Mesenchymal stem cell (in vitro differentiated cells and primary cell): ENCODE measurements around the gene COPA.

Experiments used
- DNase-seq: peaks from one replicate; pipeline ENCODE4 v3.0.0-alpha.2; 2013
- H2AFZ ChIP-seq: one replicate; pipeline ENCODE4 v1.6.1; 2013; ENCODE audit warnings: low read depth, mild to moderate bottlenecking, control low read depth, inconsistent platforms, low read length, moderate library complexity
- H2AK5ac ChIP-seq: 2 replicates; pipeline ENCODE4 v1.6.1; 2013; ENCODE audit warnings: low read length, moderate library complexity, mild to moderate bottlenecking, inconsistent platforms; ENCODE audit not compliant: severe bottlenecking
- H2BK120ac ChIP-seq: one replicate; pipeline ENCODE4 v1.6.1; 2013; ENCODE audit warnings: low read depth, mild to moderate bottlenecking, inconsistent platforms, low read length, moderate library complexity
- H2BK12ac ChIP-seq, 2 experiments: one replicate each; pipeline ENCODE4 v1.6.1; 2013; ENCODE audit warnings: inconsistent platforms in 2 of 2, low read length in 2 of 2, mild to moderate bottlenecking in 2 of 2, moderate library complexity in 2 of 2, control low read depth in 1 of 2
- H2BK15ac ChIP-seq: one replicate; pipeline ENCODE4 v1.6.1; 2013; ENCODE audit warnings: mild to moderate bottlenecking, low read depth, inconsistent platforms; ENCODE audit not compliant: poor library complexity, severe bottlenecking
- H2BK5ac ChIP-seq: 2 replicates; pipeline ENCODE4 v1.6.1; 2013; ENCODE audit warnings: low read depth, mild to moderate bottlenecking, low read length, control low read depth, inconsistent platforms; ENCODE audit not compliant: poor library complexity, severe bottlenecking
- H3K14ac ChIP-seq, 2 experiments: one replicate each; pipeline ENCODE4 v1.6.1; 2013; ENCODE audit warnings: inconsistent platforms in 2 of 2, low read length in 2 of 2, control low read depth in 1 of 2, mild to moderate bottlenecking in 1 of 2, moderate library complexity in 1 of 2
- H3K18ac ChIP-seq, 2 experiments: one replicate each; pipeline ENCODE4 v1.6.1; 2013; ENCODE audit warnings: inconsistent platforms in 2 of 2, low read length in 2 of 2, control low read depth in 1 of 2, low read depth in 1 of 2, mild to moderate bottlenecking in 1 of 2
- H3K23ac ChIP-seq, 2 experiments: one replicate each; pipeline ENCODE4 v1.6.1; 2013; ENCODE audit warnings: inconsistent platforms in 2 of 2, low read length in 2 of 2, mild to moderate bottlenecking in 2 of 2, moderate library complexity in 2 of 2, control low read depth in 1 of 2
- H3K27ac ChIP-seq: 2 replicates; pipeline ENCODE4 v1.5.1; 2013; ENCODE audit warnings: mild to moderate bottlenecking, moderate library complexity, low read length, control low read depth, inconsistent platforms; ENCODE audit not compliant: poor library complexity, severe bottlenecking
- H3K27me3 ChIP-seq, 2 experiments: 2 replicates each; pipeline versions ENCODE4 v1.6.1 to v1.7.0; 2013; ENCODE audit warnings: low read length in 2 of 2, mild to moderate bottlenecking in 2 of 2, moderate library complexity in 2 of 2, control low read depth in 1 of 2, inconsistent platforms in 1 of 2; ENCODE audit not compliant: control insufficient read depth in 1 of 2, insufficient read depth in 1 of 2
- H3K36me3 ChIP-seq, 2 experiments: 2 replicates each; pipeline versions ENCODE4 v1.6.1 to v1.7.0; 2013; ENCODE audit warnings: low read length in 2 of 2, control low read depth in 1 of 2, inconsistent platforms in 1 of 2, low read depth in 1 of 2, mild to moderate bottlenecking in 1 of 2; ENCODE audit not compliant: insufficient read depth in 2 of 2, control insufficient read depth in 1 of 2
- H3K4ac ChIP-seq, 2 experiments: one replicate each; pipeline ENCODE4 v1.6.1; 2013; ENCODE audit warnings: inconsistent platforms in 2 of 2, low read length in 2 of 2, mild to moderate bottlenecking in 2 of 2, moderate library complexity in 2 of 2, control low read depth in 1 of 2, low read depth in 1 of 2
- H3K4me1 ChIP-seq: 2 replicates; pipeline ENCODE4 v1.6.1; 2013; ENCODE audit warnings: low read depth, low read length, control low read depth; ENCODE audit not compliant: control insufficient read depth, insufficient read depth
- H3K4me2 ChIP-seq: 2 replicates; pipeline ENCODE4 v1.6.1; 2013; ENCODE audit warnings: low read length, mild to moderate bottlenecking, inconsistent platforms; ENCODE audit not compliant: poor library complexity, severe bottlenecking
- H3K4me3 ChIP-seq, 2 experiments: 2 replicates each; pipeline versions ENCODE4 v1.5.1 to v1.7.0; 2013; ENCODE audit warnings: low read length in 2 of 2, mild to moderate bottlenecking in 2 of 2, control low read depth in 1 of 2, low read depth in 1 of 2; ENCODE audit not compliant: insufficient read depth in 1 of 2
- H3K79me1 ChIP-seq: replicated peaks from 2 replicates; pipeline ENCODE4 v1.6.1; 2013; ENCODE audit warnings: mild to moderate bottlenecking, control low read depth, low read length, inconsistent platforms; ENCODE audit not compliant: poor library complexity, severe bottlenecking
- H3K9ac ChIP-seq: 2 replicates; pipeline ENCODE4 v1.7.0; 2013; ENCODE audit warnings: mild to moderate bottlenecking, low read length, moderate library complexity
- H3K9me3 ChIP-seq: 2 replicates; pipeline ENCODE4 v1.7.0; 2013; ENCODE audit warnings: mild to moderate bottlenecking, low read length; ENCODE audit not compliant: control insufficient read depth
- H4K8ac ChIP-seq: one replicate; pipeline ENCODE4 v1.6.1; 2013; ENCODE audit warnings: inconsistent platforms, mild to moderate bottlenecking, low read length, moderate library complexity
- H4K91ac ChIP-seq: one replicate; pipeline ENCODE4 v1.6.1; 2013; ENCODE audit warnings: mild to moderate bottlenecking, low read length, inconsistent platforms
- WGBS: methylation state at CpG from one replicate; pipeline ENCODE4 v1.1.7; 2013; ENCODE audit warnings: mixed read lengths; 5-methylcytosine and 5-hydroxymethylcytosine counted together

COPA gene

DNA sequence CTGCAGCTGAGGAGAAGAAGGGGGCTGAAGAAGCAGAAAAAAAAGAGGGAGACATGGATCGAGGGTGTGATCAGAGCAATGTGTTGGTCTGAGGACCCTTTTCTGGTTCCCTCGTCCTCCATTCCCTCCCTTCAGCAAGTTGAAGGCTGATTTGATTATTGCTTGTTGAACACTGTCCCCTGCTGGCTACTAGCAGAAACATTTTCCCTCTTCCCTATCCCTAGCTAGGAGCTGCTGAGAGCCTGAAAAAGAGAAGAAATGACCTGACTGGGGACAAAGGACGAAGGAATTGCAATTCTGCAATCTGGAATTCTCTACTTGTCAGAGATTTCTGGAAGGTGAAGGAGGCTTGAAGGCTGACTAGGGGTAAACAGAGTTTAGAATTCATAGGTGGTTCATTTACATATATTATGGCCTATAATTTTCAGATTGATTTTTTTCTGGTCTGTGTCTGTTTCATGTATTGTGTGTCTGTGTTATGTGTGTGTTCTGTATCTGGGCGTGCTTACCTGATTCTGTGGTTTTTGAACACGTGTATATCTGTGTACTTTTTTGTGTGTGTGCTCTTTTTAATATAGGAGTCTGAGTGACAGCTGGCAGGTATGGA is 33.6 kb upstream of the COPA start:
- no peaks in the 10 kb centered on the region for H3K9me3 ChIP-seq
- H3K14ac ChIP-seq = no peak overlapping the region
- H3K4me3 ChIP-seq = no peak overlapping the region
- WGBS = 15% methylated on average over 4 of the region's 5 CpGs
- no peak overlapping the region for H2AK5ac ChIP-seq
- H3K27ac ChIP-seq = no peak overlapping the region
- H2AFZ ChIP-seq = no peak overlapping the region
- H3K4me1 ChIP-seq = peaks cover 20% of the 10 kb centered on the region
- H3K18ac ChIP-seq = no peak overlapping the region
- H2BK12ac ChIP-seq = no peak overlapping the region
- H3K9ac ChIP-seq = peak overlapping the region; percentile 13
- H3K36me3 ChIP-seq = no peaks in the 10 kb centered on the region
- H3K27me3 ChIP-seq = peaks cover 3 to 18% of the 10 kb centered on the region in 2 experiments
- H2BK5ac ChIP-seq = no peak overlapping the region
- H2BK120ac ChIP-seq = no peak overlapping the region
- H4K91ac ChIP-seq = no peak overlapping the region
- peak; percentile 77 for DNase-seq
- H2BK15ac ChIP-seq = no peak overlapping the region
- no peak overlapping the region for H4K8ac ChIP-seq
- H3K23ac ChIP-seq = no peak overlapping the region
- no peak overlapping the region for H3K4me2 ChIP-seq
- no peak overlapping the region for H3K4ac ChIP-seq
- H3K79me1 ChIP-seq = no peaks in the 10 kb centered on the region

DNA sequence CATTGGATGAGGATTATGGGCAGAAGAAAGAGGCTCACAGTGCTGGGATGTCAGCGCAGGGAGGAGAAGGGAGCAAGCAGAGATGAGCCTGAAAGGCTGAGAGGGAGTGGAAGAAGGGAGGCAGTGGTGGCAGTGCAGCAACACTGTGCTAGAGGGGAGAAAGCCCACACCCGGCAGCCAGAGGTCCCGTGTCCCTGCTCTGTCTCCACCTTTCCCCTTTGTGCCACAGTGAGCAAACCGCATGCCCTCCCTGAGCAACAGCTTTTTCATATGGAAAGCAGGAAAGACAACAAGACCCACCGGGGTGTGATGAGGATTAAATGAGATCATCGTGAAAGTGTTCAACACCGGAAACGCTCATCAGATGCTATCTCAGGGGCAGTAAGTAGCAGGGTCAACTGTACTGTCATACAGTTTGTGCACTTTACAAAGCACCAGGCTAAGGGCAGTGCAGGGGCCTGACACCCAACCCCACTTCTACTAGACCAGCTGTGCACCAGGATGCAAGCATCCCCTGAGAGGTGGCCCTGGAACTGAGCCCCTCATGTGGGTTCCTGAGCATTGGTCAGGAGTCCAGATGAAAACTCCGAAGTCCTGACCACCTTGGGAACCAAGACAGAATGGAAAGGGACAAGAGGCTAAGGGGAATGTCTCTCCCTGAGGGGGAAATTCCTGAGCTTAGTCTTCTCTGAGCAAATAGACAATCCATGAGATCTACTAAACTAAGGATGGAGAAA is 32.9 kb upstream of the COPA start:
- H3K4me2 ChIP-seq = peak overlapping the region; percentile 1
- no peak overlapping the region for H2BK15ac ChIP-seq
- H3K4ac ChIP-seq = no peak overlapping the region
- H2BK5ac ChIP-seq = no peak overlapping the region
- no peak overlapping the region for H2BK12ac ChIP-seq
- H2AFZ ChIP-seq = no peak overlapping the region
- no peak overlapping the region for H3K9ac ChIP-seq
- no peak overlapping the region for H4K8ac ChIP-seq
- no peak overlapping the region for H3K23ac ChIP-seq
- H3K9me3 ChIP-seq = no peaks in the 10 kb centered on the region
- no peak overlapping the region for H2AK5ac ChIP-seq
- H3K18ac ChIP-seq = no peak overlapping the region
- H3K79me1 ChIP-seq = no peaks in the 10 kb centered on the region
- H3K4me3 ChIP-seq = peak overlapping the region in 1 of 2 experiments; percentile 13
- DNase-seq = peak; percentile 60
- no peaks in the 10 kb centered on the region for H3K36me3 ChIP-seq
- WGBS = 34% methylated on average over 7 of the region's 9 CpGs
- H4K91ac ChIP-seq = no peak overlapping the region
- H3K27ac ChIP-seq = no peak overlapping the region
- peaks cover 3 to 25% of the 10 kb centered on the region in 2 experiments for H3K27me3 ChIP-seq
- H3K4me1 ChIP-seq = peaks cover 20% of the 10 kb centered on the region
- H3K14ac ChIP-seq = no peak overlapping the region
- no peak overlapping the region for H2BK120ac ChIP-seq

DNA sequence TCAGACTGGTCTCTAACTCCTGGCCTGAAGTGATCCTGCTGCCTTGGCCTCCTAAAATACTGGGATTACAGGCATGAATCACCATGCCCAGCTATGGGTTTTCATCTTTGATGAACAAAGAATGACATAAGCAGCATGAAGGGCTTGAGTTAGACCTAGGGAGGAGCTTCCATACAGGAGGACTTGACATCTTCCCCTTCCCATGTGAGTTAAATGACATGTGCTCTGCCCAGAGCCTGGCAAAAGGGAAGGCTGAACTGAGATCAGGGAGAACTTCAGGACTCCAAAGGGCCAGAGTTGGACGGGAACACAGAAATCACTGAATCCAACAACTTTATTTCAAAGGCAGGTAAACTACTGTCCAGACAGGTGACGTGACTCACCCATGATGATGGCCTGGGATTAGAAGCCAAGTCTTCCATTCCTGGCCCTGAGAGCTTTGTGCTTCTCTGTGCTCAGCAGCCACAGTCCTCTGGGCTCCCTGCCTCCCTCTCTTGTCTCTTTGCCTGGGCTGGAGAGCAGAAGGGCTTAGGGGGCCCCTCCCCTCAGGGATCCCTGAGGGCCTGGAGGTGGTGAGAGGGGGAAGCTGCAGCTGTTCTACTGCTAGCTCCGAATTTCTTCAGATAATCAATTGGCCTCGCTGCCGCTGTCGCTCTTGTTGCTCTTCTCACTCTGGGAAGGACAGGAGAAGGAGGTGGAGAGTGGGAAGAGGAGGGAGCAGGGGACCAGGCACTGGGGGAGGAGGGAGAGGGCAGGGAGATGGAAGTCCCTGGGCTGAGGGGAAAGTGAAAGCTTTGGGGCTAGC is 31.5 kb upstream of the COPA start:
- Histone ChIP-seq H3K27ac (no peak overlapping the region), H2BK15ac (no peak overlapping the region), H2AK5ac (no peak overlapping the region), H3K79me1 (no peaks in the 10 kb centered on the region), H4K91ac (no peak overlapping the region), H3K9ac (no peak overlapping the region), H3K4me2 (no peak overlapping the region), H3K23ac (no peak overlapping the region), H3K27me3 (peaks cover under 1 to 19% of the 10 kb centered on the region in 2 experiments), H3K36me3 (peaks cover 0 to 3% of the 10 kb centered on the region in 2 experiments), H3K14ac (no peak overlapping the region), H2BK12ac (no peak overlapping the region), H2BK120ac (no peak overlapping the region), H3K9me3 (no peaks in the 10 kb centered on the region), H2AFZ (no peak overlapping the region), H3K4me1 (peaks cover 20% of the 10 kb centered on the region), H3K4me3 (no peak overlapping the region), H2BK5ac (no peak overlapping the region), H3K4ac (no peak overlapping the region), H4K8ac (no peak overlapping the region), H3K18ac (no peak overlapping the region)
- no peak for DNase-seq
- 46% methylated on average over 6 of the region's 6 CpGs for WGBS

DNA sequence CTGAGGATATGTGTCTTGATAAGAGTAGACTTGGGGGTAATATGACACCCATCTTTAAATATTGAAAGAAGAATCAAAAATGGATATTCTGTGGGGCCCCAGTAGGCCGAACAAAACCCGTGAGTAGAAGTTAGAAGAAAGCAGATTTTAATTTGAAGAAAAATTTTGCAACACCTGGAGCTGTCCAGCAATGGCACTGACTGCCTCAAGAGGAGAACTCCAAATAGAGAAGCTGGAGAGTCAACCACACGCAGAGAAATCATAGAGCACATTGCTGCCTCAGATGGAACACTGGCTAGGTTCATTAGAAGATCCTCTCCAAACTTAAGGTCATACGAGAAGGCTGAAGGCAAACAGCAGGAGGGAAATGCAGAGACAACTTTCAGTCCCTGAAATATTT is 30.6 kb upstream of the COPA start:
- Histone ChIP-seq H3K36me3 (peaks cover 0 to 3% of the 10 kb centered on the region in 2 experiments), H3K23ac (no peak overlapping the region), H3K9me3 (no peaks in the 10 kb centered on the region), H2AK5ac (no peak overlapping the region), H2AFZ (no peak overlapping the region), H3K27ac (no peak overlapping the region), H3K4me3 (no peak overlapping the region), H2BK5ac (no peak overlapping the region), H4K8ac (no peak overlapping the region), H3K4me1 (peaks cover 20% of the 10 kb centered on the region), H3K27me3 (peaks cover 0 to 15% of the 10 kb centered on the region in 2 experiments), H2BK15ac (no peak overlapping the region), H3K4ac (no peak overlapping the region), H3K79me1 (no peaks in the 10 kb centered on the region), H2BK12ac (no peak overlapping the region), H3K9ac (no peak overlapping the region), H4K91ac (no peak overlapping the region), H3K4me2 (no peak overlapping the region), H3K18ac (no peak overlapping the region), H2BK120ac (no peak overlapping the region), H3K14ac (no peak overlapping the region)
- WGBS = 93% methylated on average over 4 of the region's 4 CpGs
- no peak for DNase-seq
